ENCODE data around the gene LAMA2. TPM values are rescaled to one million over a fixed set of nuclear protein-coding genes. Genes with fewer than 3 reads are reported as not detected.

The LAMA2 gene
- total and polyA plus RNA-seq, 4 donors, result 23.9 to 172 (median 78.5) TPM

DNA sequence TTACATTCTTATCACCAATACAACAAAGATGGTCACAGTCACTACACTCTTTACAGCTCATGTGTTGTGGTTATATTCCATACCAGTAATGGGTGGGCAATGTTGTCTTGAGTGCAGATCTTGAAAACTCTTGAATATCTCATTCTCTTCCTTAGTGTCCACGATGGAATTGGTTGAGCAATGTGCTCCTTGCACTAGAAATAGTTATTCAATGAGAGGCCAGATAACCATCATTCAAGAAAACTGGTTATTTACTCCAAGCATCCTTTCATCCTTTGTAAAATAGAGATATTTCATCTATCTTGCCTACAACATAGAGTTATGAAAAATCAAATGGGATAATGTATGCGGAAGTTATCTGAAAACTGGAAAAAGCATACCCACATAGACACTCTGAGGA lies 611.2 kb downstream of the LAMA2 start:
- H3K27ac ChIP-seq (ENCODE audit: low read depth, low read length), result no peak overlapping the region
- no peak for DNase-seq (ENCODE audit: low read depth in 4 of 6, low spot score in 6 of 6)
- H3K9me3 ChIP-seq (ENCODE audit: control insufficient read depth, insufficient read depth, low read length), result no peaks in the 10 kb centered on the region
- H3K4me3 ChIP-seq (ENCODE audit: low read depth, low read length), result no peak overlapping the region
- no peaks in the 10 kb centered on the region for H3K4me1 ChIP-seq (ENCODE audit: control insufficient read depth, insufficient read depth, low read length)
- WGBS (ENCODE audit: insufficient coverage), result no CpG with 5 or more reads among the region's 2 CpGs
- H3K27me3 ChIP-seq (ENCODE audit: control insufficient read depth, insufficient read depth, low read length), result no peaks in the 10 kb centered on the region
- no peaks in the 10 kb centered on the region for H3K36me3 ChIP-seq (ENCODE audit: control insufficient read depth, insufficient read depth, low read length)

GRCh38 chr6:129494586-129494985 lies 611.6 kb downstream of the LAMA2 start:
- DNase-seq (ENCODE audit: low read depth in 4 of 6, low spot score in 6 of 6), result no peak
- H3K36me3 ChIP-seq (ENCODE audit: control insufficient read depth, insufficient read depth, low read length), result no peaks in the 10 kb centered on the region
- no peaks in the 10 kb centered on the region for H3K27me3 ChIP-seq (ENCODE audit: control insufficient read depth, insufficient read depth, low read length)
- H3K4me3 ChIP-seq (ENCODE audit: low read depth, low read length), result no peak overlapping the region
- H3K27ac ChIP-seq (ENCODE audit: low read depth, low read length), result no peak overlapping the region
- H3K4me1 ChIP-seq (ENCODE audit: control insufficient read depth, insufficient read depth, low read length), result peaks cover 2% of the 10 kb centered on the region
- no peaks in the 10 kb centered on the region for H3K9me3 ChIP-seq (ENCODE audit: control insufficient read depth, insufficient read depth, low read length)

DNA sequence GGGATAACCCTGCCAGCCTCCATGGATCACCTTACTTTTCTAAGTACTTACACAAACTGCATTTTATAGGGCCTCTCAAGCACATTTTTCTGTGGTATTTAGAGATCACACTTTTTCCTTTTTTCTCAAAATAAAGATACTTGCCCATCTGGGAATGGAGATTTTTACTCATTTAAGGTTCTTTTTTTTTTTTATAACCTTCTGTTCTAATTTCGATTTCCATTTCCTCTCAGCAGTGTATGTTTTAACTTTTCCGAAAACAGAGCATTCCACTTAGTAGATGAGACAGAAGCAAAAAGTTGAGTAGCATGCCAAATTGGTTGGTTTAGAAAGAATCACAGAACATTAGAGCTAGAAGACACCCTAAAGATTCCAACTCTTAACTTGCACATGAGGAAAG lies 612.7 kb downstream of the LAMA2 start:
- Histone ChIP-seq H3K4me3 (ENCODE audit: low read depth, low read length) (no peak overlapping the region), H3K27me3 (ENCODE audit: control insufficient read depth, insufficient read depth, low read length) (no peaks in the 10 kb centered on the region)
- no CpG with 5 or more reads among the region's 2 CpGs for WGBS (ENCODE audit: insufficient coverage)

DNA sequence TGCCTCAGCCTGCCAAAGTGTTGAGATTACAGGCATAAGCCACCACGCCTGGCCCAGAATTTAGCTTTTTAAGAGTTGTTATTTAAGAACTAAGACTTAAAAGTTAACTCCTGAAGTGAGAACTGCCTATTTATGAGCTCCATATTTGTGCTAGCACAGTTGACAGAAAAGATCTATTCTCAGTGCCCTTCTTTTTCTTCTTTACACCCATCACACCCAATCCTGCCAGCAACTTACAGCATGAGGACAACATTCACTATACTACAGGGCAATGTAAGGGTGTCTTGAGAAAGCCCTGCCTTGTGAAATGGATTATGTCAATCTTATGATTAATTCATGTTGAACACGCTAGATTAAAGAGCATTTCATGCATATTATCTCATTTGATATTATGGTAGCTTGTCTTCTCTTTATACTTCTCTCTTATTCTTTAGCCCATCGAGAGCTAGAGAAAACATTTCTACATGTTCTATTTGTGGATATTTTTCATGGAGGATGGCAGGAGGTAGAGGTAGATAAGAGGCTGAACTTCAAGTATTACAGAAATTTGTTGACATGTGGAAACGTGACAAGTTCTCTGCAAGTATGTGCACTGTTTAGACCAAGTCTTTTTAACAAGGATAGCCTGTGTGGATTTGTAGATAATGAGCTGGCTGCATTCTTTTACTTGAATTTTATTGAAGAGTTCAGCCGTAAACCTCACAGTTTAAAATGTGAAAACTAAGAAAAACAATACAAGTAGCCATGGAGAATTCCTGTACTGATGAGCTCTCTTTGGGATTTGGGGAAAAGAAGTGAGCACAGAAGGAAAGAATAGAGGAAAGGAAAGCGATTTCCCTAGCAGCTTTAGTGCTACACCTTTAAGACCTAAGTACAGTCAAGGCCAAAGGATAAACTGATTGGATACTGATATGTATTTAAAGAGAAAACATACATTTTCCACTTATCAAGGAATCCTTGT lies 614.8 kb downstream of the LAMA2 start:
- no peak overlapping the region for H3K4me3 ChIP-seq (ENCODE audit: low read depth, low read length)
- DNase-seq (ENCODE audit: low read depth in 4 of 6, low spot score in 6 of 6), result peak in 1 of 6 donors; percentile 42
- WGBS (ENCODE audit: insufficient coverage), result 83% methylated on average over 2 of the region's 6 CpGs
- H3K27ac ChIP-seq (ENCODE audit: low read depth, low read length), result no peak overlapping the region
- H3K27me3 ChIP-seq (ENCODE audit: control insufficient read depth, insufficient read depth, low read length), result no peaks in the 10 kb centered on the region
- no peaks in the 10 kb centered on the region for H3K36me3 ChIP-seq (ENCODE audit: control insufficient read depth, insufficient read depth, low read length)
- H3K4me1 ChIP-seq (ENCODE audit: control insufficient read depth, insufficient read depth, low read length), result peaks cover 12% of the 10 kb centered on the region
- H3K9me3 ChIP-seq (ENCODE audit: control insufficient read depth, insufficient read depth, low read length), result no peaks in the 10 kb centered on the region

More for the DNA sequence above, 612.7 kb downstream of the LAMA2 start:
- H3K36me3 ChIP-seq (ENCODE audit: control insufficient read depth, insufficient read depth, low read length), result no peaks in the 10 kb centered on the region
- DNase-seq (ENCODE audit: low read depth in 4 of 6, low spot score in 6 of 6), result peak in 2 of 6 donors; percentile 54 to 62
- H3K4me1 ChIP-seq (ENCODE audit: control insufficient read depth, insufficient read depth, low read length), result peaks cover 4% of the 10 kb centered on the region
- H3K27ac ChIP-seq (ENCODE audit: low read depth, low read length), result no peak overlapping the region
- no peaks in the 10 kb centered on the region for H3K9me3 ChIP-seq (ENCODE audit: control insufficient read depth, insufficient read depth, low read length)

DNA sequence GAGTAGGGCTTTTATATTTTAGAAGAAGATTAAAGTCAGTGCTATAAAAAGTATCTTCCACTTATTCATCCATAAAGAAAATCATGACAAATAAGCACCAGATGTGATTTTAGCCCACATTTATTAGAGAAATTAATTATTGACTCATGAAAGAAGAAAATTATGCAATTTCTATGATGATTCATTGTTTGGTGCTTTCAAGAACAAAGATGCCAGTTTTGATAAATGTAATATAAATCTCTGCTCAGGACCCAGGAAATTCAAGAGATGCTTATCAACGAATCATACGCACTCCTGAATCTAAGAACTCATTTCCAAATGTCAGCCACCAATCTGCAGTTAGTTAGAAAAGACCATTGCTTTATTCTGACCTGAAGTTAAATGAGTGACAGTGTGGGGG lies 615.6 kb downstream of the LAMA2 start:
- H3K9me3 ChIP-seq (ENCODE audit: control insufficient read depth, insufficient read depth, low read length), result no peaks in the 10 kb centered on the region
- H3K4me1 ChIP-seq (ENCODE audit: control insufficient read depth, insufficient read depth, low read length), result peaks cover 12% of the 10 kb centered on the region
- no peak for DNase-seq (ENCODE audit: low read depth in 4 of 6, low spot score in 6 of 6)
- H3K27me3 ChIP-seq (ENCODE audit: control insufficient read depth, insufficient read depth, low read length), result no peaks in the 10 kb centered on the region
- H3K4me3 ChIP-seq (ENCODE audit: low read depth, low read length), result no peak overlapping the region
- no peaks in the 10 kb centered on the region for H3K36me3 ChIP-seq (ENCODE audit: control insufficient read depth, insufficient read depth, low read length)
- no CpG with 5 or more reads among the region's 2 CpGs for WGBS (ENCODE audit: insufficient coverage)
- H3K27ac ChIP-seq (ENCODE audit: low read depth, low read length), result no peak overlapping the region

DNA sequence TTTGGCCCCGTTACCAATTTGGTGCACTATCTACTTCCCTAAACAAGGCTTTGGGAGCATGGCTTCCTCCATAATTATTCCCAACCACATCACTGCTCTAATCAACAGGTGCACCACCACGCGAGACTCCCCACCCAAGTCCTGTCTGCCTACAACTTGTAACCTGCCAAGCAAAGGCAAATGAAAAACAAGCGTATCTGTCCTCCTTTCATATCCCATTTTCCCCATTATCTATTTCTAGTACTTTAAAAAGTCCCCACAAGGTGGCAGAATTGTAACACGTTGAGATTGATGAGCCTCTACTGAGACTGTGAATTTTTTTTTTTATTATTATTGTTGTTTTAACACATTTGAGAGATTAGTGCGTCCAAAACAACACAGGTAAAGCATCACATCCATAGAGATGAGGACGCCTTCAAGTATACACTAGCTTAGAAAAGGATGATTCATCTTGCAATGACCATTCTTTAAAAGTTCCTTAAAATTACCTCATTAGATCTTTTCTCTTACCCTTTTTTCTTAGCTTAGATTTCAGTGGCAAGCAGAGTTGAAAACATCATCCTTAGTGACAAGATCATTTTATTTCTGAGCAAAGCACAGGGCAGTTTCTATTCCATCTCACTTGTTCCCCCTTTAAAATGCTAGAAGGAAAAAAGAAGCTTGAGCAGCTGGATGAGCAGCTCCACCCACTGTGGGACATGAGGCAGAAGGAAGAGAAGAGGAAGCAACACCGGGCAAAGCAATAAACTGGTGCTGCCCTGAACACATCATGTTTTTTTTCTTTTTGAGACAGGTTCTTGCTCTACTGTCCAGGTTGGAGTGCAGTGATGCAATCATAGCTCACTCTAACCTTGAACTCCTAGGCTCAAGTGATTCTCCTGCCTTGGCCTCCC lies 616.3 kb downstream of the LAMA2 start:
- H3K4me3 ChIP-seq (ENCODE audit: low read depth, low read length), result no peak overlapping the region

DNA sequence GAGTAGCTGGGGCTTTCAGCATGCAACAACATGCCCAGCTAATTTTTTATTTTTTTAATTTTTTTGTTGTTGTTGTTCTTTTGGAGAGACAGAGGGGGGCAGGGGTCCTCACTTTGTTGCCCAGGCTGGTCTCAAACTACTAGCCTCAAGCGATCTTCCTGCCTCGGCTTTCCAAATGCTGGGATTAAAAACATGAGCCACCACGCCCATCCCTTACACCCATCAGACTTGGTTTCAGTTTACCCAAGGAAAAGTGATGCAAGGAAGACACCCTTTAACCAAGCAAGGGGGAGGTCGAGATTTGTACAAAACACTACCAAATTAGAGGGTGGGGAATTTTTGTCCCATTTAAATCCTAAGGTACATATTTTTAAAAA lies 616.9 kb downstream of the LAMA2 start:
- no peak overlapping the region for H3K4me3 ChIP-seq (ENCODE audit: low read depth, low read length)
- no CpG with 5 or more reads among the region's 4 CpGs for WGBS (ENCODE audit: insufficient coverage)
- no peaks in the 10 kb centered on the region for H3K9me3 ChIP-seq (ENCODE audit: control insufficient read depth, insufficient read depth, low read length)
- H3K27ac ChIP-seq (ENCODE audit: low read depth, low read length), result no peak overlapping the region
- peaks cover 12% of the 10 kb centered on the region for H3K4me1 ChIP-seq (ENCODE audit: control insufficient read depth, insufficient read depth, low read length)
- H3K36me3 ChIP-seq (ENCODE audit: control insufficient read depth, insufficient read depth, low read length), result no peaks in the 10 kb centered on the region
- no peak for DNase-seq (ENCODE audit: low read depth in 4 of 6, low spot score in 6 of 6)
- H3K27me3 ChIP-seq (ENCODE audit: control insufficient read depth, insufficient read depth, low read length), result no peaks in the 10 kb centered on the region

More for the DNA sequence above, 616.3 kb downstream of the LAMA2 start:
- Histone ChIP-seq H3K36me3 (ENCODE audit: control insufficient read depth, insufficient read depth, low read length) (no peaks in the 10 kb centered on the region), H3K4me1 (ENCODE audit: control insufficient read depth, insufficient read depth, low read length) (peaks cover 12% of the 10 kb centered on the region), H3K27me3 (ENCODE audit: control insufficient read depth, insufficient read depth, low read length) (no peaks in the 10 kb centered on the region), H3K9me3 (ENCODE audit: control insufficient read depth, insufficient read depth, low read length) (no peaks in the 10 kb centered on the region), H3K27ac (ENCODE audit: low read depth, low read length) (no peak overlapping the region)
- 43% methylated on average over 2 of the region's 8 CpGs for WGBS (ENCODE audit: insufficient coverage)
- peak in 4 of 6 donors; percentile 56 to 92 (median 74) for DNase-seq (ENCODE audit: low read depth in 4 of 6, low spot score in 6 of 6)

GRCh38 chr6:129500958-129501739 lies 618.2 kb downstream of the LAMA2 start:
- no peaks in the 10 kb centered on the region for H3K36me3 ChIP-seq (ENCODE audit: control insufficient read depth, insufficient read depth, low read length)
- peaks cover 12% of the 10 kb centered on the region for H3K4me1 ChIP-seq (ENCODE audit: control insufficient read depth, insufficient read depth, low read length)
- no peaks in the 10 kb centered on the region for H3K9me3 ChIP-seq (ENCODE audit: control insufficient read depth, insufficient read depth, low read length)
- no peaks in the 10 kb centered on the region for H3K27me3 ChIP-seq (ENCODE audit: control insufficient read depth, insufficient read depth, low read length)
- H3K4me3 ChIP-seq (ENCODE audit: low read depth, low read length), result no peak overlapping the region
- peak overlapping the region; percentile 72 for H3K27ac ChIP-seq (ENCODE audit: low read depth, low read length)
- 45% methylated on average over 7 of the region's 13 CpGs for WGBS (ENCODE audit: insufficient coverage)
- peak in 2 of 6 donors; percentile 62 to 76 for DNase-seq (ENCODE audit: low read depth in 4 of 6, low spot score in 6 of 6)
